GM19455 (cell line): ENCODE data around the gene EVI5L.
A peak's percentile ranks its signal among the peaks of the same experiment; 100 is the strongest.

Source experiments
- ATAC-seq: cut with Tn5 transposase; IDR thresholded peaks from one replicate; pipeline ENCODE4 v1.9.1; 2021; ENCODE audit not compliant: unreplicated experiment

Gene EVI5L

DNA sequence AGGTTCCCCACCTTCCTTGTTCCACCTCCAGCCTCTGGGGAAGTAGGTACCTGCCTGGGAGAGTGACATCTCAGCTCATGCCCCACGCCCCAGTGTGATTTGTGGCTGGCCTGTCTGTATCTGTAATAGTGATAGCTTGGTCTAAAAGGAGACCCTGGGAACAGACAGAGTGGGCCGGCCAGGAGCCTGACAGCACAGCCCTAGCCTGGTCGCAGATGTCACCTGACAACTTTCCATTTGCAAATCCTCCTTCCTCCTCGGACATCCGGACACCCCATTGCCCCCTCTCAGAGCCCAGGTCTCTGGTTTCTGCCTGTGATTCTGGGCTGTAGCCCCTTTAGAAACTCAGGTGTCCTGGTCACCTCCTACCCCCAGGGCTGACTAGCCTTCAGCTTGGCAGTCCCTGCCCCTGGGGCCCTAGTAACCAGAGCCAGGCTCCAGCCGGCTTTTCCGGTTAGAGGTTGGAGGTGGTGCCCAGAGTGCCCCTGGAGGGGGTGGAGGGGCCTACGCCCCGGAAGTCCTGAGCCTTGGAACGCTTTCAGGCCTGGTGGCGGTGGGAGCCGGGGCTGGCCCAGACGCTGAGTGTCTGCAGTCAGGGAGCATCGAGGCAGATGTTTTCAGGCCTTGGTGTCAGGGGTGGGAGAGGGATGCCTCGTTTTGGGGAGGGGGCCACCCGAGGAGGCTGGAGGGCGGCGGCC is 64.7 kb downstream of the EVI5L start:
- no peak for ATAC-seq

DNA sequence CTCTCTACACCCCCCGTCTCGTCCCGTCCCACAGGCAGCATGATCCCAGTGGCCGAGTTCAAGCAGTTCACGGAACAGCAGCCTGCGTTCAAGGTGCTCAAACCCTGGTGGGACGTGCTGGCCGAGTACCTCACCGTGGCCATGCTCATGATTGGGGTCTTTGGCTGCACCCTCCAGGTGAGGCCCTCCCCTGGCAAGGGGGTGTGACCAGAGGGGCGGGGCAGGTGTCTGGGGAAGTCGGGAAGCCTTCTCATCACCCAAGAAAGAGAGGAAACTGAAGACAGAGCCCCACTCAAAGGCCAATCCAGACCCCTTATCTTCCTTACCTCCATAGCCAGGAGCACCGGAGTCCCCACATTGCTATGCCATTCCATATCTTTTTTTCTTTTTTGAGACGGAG is 65.5 kb downstream of the EVI5L start:
- no peak for ATAC-seq

DNA sequence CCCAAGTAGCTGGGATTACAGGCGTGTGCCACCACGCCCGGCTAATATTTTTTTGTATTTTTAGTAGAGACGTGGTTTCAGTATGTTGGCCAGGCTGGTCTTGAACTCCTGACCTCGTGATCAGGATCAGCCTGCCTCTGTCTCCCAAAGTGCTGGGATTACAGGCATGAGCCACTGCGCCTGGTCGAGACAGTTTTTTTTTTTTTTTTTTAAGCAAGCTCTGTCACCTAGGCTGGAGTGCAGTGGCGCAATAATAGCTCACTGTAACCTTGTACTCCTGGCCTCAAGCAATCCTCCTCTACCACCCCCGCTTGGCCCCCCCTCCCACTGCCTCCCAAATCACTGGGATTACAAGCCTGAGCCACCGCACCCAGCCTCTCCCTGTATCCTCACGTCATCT is 67.3 kb downstream of the EVI5L start:
- no peak for ATAC-seq

DNA sequence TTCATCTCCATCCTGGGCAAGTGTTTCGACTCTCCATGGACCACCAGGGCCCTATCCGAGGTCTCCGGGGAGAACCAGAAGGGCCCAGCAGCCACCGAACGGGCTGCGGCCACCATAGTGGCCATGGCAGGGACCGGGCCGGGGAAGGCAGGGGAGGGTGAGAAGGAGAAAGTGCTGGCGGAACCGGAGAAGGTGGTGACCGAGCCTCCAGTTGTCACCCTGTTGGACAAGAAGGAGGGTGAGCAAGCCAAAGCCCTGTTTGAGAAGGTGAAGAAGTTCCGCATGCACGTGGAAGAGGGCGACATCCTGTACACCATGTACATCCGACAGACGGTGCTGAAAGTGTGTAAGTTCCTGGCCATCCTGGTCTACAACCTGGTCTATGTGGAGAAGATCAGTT is 68.9 kb downstream of the EVI5L start:
- ATAC-seq: no peak

DNA sequence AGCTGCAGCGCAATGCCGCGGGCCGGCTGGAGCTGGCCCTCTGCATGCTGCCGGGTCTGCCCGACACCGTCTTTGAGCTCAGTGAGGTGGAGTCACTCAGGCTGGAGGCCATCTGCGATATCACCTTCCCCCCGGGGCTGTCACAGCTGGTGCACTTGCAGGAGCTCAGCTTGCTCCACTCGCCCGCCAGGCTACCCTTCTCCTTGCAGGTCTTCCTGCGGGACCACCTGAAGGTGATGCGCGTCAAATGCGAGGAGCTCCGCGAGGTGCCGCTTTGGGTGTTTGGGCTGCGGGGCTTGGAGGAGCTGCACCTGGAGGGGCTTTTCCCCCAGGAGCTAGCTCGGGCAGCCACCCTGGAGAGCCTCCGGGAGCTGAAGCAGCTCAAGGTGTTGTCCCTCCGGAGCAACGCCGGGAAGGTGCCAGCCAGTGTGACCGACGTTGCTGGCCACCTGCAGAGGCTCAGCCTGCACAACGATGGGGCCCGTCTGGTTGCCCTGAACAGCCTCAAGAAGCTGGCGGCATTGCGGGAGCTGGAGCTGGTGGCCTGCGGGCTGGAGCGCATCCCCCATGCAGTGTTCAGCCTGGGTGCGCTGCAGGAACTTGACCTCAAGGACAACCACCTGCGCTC is 69.8 kb downstream of the EVI5L start:
- no peak for ATAC-seq

DNA sequence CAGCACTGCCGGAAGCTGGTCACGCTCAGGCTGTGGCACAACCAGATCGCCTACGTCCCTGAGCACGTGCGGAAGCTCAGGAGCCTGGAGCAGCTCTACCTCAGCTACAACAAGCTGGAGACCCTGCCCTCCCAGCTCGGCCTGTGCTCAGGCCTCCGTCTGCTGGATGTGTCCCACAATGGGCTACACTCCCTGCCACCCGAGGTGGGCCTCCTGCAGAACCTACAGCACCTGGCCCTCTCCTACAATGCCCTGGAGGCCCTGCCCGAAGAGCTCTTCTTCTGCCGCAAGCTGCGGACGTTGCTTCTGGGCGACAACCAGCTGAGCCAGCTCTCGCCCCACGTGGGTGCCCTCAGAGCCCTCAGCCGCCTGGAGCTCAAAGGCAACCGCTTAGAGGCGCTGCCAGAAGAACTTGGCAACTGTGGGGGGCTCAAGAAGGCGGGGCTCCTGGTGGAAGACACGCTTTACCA is 70.4 kb downstream of the EVI5L start:
- ATAC-seq: no peak

DNA sequence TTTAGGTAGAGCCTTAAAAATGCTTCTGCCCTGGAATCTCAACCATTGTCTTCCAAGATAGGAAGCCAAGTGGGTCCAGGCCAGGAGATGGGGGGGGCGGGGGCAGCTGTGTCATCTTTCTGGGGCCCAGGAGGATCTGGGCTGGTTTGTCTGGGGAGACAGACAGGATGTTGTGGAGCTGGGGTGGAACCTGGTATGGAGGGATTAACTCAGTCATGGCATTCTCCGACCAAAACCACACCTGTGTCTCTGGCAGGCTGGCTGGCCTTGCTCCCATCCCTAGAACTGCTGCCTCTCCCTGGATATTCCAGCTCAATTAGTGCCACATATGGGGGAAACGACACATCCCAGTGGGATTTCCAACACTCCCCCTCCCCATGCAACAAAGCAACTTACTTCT is 70.9 kb downstream of the EVI5L start:
- no peak for ATAC-seq

DNA sequence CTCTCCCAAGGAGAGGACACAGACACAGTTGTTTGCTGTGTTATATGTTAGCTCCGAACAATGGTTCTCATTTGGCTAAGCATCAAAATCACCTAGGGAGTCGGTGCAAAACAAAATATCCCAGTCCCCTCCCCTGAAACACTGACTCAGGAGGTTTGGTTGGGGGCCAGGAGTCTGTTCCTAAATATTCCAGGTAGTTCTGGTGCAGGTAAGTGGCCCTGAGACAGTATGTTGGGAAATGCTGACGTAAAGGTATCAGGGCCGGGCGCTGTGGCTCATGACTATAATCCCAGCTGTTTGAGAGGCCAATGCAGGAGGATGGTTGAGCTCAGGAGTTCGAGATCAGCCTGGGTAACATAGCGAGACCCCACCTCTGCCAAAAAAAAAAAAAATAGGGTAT is 71.3 kb downstream of the EVI5L start:
- no peak for ATAC-seq

DNA sequence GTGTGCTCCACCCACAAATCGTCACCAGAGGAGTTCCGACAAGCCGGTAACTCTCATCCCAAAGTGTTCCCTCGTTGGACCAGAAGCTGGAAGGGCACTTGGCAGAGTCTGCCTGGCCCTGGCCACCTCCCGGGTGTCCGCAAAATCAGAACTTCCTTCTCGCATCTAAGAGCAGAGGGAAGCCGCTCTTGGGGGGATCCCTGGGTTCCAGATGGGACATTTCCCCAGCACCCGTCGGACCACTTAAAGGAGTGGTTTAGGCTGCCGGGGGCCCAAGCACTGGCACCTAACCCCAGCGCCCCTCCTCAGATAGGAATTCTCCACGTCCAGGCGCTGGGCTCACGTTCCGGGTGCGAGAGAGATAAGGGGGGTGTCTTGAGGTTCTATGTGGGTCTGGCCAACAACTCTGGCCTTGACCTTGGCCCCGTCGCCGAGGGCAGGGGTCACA is 72.8 kb downstream of the EVI5L start:
- ATAC-seq: no peak

DNA sequence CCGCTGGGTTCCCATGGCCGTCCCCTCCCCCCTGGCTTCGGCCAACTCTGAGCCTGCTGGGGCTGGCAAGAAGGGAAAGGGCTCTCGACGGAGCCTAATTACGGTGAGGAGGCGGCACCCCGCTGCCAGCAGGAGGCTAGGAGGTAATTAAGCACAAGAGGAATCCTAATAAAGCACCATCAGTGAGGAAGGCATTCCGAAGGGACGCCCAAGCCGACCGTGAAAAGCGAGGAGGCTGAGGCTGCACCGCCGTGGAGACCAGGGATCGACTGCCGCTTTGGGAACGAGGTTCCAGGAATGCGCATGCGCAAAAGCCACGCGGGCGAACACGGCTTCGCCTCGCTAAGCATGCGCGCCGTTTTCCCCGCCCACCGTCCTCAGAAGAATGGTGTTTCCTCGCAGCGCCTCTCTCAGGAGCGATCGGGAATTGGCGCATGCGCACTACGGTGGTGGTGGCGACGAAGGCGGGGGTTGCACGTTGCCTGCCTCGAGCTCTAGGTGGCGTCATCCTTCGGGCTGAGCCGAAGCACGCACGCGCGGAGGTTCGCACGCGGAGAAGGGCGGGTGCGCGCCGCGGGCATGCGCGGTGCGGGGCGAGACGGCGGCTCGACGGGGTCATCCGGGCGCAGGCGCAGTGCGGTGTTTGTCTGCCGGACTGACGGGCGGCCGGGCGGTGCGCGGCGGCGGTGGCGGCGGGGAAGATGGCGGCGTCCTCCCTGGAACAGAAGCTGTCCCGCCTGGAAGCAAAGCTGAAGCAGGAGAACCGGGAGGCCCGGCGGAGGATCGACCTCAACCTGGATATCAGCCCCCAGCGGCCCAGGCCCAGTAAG is 73.4 kb downstream of the EVI5L start, which contains the start of gene MAP2K7:
Gene MAP2K7 (plus strand): TSS at position 634 of the 830 bp plus-strand sequence. CDS start 68 bp downstream, at position 702.
- peak; percentile 74 for ATAC-seq

DNA sequence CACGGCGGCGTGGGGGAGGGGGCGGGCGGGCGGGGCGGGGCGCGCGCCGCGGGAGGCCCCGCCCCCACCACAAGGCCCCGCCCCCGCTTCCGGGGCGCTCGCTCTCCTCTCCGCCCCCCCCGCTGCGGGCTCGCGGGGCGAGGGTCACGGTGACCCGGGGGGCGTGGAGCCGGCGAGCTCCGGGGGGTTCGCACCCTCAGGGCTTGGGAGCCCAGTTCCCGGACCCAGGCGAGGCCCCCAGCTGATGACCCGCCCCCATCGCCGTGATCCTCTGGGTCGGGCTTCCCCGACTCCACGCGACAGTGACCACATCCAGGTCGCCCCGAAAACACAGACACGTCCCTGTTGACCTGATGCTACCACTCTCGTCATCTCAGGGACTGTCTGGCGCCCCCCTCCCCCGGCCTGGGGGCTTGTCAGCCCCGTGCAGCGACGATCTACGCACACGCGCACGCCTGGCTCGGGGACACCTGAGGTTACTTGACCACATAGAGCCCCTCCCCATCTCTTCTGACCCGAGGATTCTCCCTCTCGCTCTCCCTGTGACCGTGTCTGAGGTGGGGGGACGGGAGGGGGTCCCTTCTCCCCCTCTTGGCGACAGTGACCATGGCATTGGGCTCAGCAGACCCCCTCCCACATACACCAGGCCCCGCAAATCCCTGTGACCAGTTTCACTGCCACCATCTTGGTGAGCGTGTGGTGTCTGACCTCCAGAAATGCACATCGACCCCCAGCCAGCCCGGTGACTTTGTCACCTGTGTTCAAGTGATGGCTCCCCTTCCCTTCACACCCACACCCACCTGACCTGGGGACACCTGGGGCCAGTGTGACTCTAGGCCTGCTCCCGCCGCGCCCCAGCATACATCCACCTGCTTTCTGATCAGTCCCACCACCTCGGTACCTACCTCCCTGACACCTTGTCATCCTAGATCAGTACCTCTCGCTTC is 74.3 kb downstream of the EVI5L start:
- peak; percentile 36 for ATAC-seq

DNA sequence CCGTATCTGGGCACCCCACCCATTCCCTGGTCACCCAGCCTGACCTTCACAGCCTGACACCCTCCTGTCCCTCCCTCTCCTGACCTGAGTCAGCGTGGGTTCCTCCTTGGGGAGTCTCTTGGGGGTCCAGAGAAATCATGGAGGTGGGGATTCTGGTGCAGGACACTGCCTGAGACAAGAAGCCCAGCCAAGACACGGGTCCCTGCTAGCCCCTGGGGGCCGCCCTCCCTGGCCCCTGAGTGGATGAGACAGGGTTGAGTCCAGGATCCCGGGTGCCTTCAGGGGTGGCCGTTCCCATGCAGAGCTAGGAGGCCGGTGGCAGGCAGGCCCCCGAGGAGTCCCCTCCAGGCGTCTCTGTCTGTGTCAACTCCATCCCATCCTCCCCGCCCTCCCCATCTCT is 75.2 kb downstream of the EVI5L start:
- ATAC-seq: no peak

DNA sequence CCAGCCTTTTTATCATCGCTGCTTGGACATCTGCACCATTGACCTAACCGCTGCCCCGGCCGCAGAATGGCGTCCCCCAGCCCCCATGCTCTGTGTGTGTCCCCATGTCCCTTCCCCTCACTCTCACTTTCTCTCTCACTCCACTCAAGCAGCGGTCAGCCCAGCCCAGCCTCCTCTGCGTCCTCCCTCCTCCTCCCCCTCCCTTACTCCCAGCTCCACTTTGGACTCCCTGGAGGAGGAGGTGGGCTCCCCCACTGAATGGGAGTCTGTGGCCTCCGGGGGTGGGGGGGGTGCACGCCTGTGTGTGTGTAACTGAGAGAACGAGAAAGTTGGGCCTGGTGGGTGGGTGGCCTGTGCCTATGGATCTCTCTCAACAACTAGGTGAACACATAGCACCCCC is 75.8 kb downstream of the EVI5L start:
- no peak for ATAC-seq

DNA sequence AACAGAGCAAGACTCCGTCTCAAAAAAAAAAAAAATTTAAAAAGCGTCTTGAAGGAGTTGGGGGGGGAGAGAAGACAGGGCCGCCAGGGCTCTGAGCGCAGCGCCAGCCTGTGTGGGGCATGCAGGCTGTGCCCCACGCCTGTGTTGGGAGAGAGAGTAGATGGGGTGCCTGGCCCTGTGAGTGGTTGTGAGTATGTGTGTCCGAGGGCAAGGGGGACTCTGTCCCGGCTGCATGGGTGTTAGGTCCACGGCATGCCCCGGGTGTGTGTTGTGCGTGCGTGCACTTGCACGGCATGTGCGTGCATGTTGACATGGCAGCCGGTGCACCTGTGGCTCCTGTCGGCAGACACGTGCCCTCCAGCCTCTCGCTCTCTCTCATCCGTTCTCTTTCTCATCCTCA is 77.1 kb downstream of the EVI5L start:
- ATAC-seq: no peak

DNA sequence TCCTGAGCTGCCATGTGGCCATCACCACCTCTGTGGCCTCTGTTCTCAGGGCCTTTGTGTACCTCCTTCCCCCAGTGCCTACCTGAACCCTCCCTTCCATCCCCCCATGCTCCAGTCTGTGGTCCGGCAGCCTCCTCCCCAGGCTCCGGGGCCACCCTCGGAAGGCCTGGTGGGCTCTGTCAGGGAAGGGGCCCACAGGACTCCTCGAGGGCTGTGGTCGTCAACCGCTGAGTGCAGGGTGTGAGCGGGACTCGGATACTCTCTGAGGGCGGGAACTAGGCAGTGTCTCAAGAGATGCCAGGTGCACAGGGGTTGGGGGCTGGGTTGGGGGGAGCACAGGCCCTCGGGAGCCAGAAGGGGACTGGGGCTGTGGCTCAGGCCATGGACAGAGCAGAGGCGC is 77.5 kb downstream of the EVI5L start:
- no peak for ATAC-seq

DNA sequence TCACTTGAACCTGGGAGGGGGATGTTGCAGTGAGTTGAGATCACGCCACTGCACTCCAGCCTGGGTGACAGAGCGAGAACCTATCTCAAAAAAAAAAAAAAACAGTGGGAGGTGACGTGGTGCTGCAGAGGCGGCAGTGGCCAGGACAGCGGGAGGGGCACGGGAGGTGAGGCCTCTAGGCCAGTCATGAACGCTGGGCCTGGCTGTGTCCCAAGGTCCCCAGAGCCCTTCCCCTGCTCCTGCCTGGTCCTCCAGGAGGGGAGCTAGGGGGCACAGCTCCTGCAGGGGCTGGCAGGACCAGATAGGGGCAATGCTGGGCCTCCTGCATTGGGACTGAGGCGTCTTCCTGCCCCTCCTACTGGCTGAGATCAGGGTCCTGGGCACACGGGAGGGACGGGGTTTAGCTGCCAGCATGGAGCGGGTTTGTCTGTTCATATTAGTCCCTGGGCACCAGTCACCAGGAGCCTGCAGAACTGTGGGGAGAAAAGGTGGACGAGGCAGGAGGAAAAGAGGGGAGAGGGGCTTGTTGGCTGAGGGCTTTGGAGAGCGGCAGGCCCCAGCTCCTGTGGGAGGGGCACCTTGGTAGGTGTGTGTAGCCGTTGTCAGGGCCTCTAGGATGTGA is 78.2 kb downstream of the EVI5L start:
- no peak for ATAC-seq

DNA sequence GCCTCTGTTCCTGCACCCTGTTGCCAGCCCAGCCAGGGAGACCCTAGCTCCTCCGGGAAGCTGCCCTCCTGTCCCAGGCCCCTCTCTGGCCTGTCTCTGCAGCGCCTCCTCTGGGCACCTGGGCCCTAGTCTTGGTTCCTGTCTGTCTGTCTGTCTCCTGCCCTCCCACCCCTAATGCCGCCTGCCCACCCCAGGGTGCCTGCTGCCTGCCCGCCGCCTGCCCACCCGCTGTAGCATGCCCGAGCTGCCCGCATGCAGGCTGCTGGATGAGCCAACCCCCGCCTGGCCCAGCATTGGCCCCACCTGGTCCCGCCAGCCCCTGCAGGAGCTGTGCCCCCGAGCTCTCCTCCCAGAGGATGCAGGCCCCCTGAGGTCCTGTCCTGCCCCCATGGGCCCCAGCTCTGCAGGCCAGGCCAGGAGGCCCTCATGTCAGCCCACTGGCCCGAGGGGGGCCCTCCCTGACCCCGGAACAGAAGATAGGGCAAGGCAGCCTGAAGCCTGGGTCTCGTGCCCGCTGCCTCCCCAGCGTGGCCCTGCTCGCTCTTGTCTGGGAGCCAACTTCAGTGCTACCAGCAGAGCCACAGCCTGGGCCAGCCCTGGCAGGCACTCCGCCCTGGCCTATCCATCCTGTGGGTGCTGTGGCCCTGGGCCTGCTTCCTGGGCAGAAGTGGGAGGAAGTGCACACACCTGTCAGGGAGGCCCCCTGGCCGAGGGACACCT is 78.9 kb downstream of the EVI5L start:
- ATAC-seq: no peak

DNA sequence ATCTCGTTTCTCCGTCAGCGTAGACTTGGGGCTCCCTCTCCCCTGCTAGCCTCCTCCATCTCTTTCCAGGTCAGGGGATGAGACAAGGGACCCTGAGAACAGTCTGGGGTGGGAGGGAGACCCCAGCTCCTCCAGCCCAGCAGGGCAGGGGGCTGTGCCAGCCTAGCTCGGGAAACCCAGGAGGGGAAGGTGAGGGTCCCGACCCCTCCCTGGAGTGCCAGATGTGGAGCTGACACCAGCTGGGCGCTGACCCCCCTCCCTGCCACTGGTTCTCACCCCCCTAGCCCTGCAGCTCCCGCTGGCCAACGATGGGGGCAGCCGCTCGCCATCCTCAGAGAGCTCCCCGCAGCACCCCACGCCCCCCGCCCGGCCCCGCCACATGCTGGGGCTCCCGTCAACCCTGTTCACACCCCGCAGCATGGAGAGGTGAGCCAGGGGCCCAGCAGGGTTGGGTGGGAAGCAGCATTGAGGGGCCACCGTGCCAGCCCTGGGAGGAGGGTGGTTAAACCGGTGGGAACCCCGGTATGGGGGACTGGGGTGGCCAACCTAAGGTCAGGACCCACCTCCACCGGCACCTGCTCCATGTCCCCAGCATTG is 79.6 kb downstream of the EVI5L start:
- no peak for ATAC-seq
